ENCODE results near the gene TMEM72.

Gene TMEM72

DNA sequence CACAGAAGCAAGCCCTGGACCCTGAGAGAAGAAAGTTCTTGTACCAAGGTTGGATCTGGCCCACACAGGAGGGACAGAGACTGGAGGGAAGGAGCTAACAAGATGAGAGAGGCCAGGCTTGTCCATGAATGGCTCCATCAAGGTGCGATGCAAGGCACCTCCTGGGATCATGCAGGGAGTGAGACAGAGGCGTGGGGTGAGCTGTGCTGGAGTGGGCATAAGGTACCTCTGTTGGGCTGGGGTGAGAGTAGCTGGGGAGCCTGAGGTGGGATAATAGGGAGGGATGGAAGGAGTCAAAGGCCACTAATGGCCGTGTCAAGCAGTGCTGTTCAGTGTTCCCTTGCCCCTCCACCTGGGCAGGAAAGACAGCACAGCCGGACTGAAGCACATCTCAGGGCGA is 9.9 kb downstream of the TMEM72 start:
- no peak for DNase-seq

DNA sequence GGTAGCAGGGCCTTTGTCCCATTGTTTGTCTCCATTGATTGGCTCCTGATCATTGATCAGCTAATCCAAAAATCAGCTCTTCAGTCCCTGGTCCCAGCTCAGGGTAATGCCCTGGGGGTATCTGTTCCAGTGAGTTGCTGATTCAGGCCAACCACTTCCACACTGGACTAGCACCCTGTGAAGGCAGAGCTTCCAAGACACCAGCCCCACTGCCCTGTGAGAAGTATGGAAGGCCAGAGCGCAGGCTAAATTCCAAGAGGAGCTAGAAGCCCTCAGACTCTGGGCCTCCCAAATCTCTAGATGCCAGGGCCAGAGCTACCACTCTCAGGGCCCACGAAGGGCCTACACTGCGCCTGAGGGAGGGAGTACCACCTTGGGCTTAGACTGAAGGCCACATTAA is 10.4 kb downstream of the TMEM72 start:
- no peak for DNase-seq

- peak; percentile 5 for DNase-seq
These were observed 10.9 kb downstream of the TMEM72 start for GRCh38 chr10:44922021-44922420.

- peak; percentile 11 for DNase-seq
These were observed 11.8 kb downstream of the TMEM72 start for GRCh38 chr10:44922796-44923545.

DNA sequence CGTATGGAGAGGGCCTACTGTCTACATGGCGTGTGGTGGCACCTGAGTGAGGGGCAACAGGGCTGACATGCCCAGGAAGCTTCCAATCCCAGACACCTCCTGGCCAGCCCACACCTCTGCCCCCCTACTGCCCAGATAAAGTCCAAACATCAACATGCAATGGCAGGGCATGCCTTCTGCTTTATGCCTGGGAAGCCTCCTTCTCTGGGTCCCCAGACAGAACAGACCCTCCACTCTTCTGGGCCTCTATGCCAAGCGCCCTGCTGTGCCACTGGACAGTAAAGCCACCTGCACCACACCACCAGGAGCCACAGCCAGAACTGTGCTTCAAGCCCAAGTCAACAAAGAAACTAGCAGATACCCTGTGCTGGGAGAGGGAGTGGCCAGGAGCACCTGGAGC is 12.5 kb downstream of the TMEM72 start:
- DNase-seq, result no peak

DNA sequence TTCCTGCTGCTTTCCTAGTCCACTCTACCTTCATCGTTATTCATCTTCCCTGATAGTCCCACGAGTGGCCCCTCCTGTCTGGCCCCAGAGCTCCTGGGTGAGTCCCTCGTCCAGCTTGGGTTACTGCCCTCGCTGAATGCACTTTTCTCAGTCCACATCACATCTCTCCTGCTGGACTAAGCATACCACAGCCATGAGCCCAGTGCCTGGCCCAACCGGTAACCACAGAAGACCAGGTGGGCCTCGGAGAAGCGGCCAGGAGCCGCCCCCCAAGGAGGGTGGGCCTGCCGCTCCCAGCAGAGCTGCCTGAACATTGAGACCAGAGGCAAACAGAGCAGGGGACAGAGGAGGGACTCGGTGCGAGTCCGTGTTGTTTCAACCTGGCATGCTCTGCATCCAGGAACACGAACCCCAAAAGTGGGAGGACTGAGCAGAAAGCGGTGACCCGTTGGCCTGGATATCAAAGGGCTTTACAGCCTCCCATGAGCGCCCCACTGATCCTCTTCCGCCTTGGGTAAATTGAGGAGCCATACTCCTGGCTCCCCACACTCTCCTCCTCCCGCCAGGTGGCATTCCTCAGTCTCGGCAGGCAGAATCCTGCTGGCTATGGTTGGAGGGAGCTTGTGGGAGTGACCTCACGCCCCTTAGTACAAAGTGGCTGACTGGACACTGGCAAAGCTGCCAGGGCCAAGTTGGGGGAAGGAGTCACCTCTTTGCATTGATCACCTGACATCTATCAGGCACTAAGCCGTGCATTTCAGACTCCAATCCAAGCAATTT is 13.3 kb downstream of the TMEM72 start:
- no peak for DNase-seq

DNA sequence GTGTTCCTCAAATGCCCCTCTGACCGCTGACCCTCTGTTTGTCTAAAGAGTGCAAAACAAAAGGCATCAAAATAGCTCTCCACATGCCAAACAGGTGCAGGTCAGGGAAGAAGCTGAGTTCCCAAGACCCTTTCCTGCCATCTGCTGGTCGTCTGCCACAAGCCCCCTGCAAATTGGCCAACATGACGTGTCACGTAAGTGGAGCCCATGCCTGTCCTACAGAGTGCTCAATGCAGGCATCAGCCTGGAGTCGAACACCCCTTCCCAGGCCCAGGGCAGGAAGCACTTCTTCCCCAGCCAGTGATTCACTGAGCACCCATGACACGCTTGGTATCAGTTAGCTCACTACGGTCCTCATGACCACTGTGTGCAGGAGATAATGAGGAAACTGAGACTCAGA is 14.1 kb downstream of the TMEM72 start:
- DNase-seq, result peak; percentile 20

GRCh38 chr10:44925811-44926750 is 14.9 kb downstream of the TMEM72 start:
- no peak for DNase-seq

DNA sequence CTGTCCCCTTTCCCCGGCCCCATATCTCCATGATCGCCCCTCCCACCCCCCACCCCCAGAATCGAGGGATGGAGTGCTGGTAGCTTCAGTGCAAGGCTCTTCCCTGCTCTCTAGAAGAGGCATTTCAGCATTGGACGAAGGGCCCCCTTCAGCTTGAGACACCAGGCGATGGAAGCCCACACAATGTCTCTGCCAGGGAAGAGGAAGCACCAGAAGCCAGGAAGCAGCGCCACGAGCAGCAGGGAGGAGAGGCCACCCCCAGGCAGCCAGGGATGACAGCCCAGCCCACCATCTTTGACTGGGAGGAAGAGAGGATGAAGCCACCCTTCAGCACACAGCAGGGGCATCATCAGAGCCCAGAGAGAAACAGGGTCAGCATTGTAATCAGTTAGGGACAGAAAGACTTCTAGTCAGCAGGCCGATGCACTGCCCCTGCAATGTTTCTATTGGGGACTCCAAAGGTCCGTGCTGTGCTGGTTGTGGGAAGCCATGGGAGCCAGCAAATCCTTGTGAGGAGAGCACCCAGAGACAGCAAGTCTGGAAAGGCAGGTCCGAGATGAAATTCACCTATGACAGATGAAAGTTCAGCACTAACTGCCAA is 15.7 kb downstream of the TMEM72 start:
- no peak for DNase-seq

GRCh38 chr10:44927352-44927751 is 16.2 kb downstream of the TMEM72 start:
- no peak for DNase-seq

GRCh38 chr10:44928462-44928861 is 17.3 kb downstream of the TMEM72 start:
- no peak for DNase-seq

- no peak for DNase-seq
These were observed 18.5 kb downstream of the TMEM72 start for GRCh38 chr10:44929356-44930255.

DNA sequence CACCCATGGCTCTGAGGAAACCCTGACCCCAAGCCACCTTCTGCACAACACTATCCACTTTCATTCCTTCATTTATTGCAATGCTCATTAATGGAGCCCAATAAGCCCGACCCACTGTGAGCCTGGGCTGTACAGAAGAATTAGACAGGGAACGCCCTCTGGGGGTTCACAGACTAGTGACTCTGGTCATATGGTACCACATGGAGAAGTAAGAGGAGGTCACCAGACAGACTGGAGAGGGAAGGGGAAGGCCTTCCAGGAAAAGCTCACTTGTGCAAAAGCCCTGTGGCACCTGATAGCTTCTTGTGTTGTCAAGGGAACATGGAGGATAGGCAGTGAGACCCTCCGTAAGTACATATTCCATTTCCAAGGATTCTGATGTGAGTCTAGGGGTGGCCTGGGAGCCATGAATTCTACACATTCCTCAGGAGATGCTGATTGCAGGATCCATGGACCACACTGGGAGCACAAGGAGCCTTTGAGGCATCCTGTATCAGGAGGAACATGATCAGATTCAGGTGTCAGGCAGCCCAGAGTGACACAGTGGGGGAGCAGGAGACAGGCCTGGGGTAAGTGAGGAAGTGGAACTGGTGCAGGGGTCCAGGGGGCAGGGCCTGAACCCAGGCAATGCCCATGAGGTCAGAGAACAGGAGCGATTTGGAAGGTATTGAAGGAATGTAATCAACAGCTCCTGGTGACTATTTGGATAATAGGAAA is 19.9 kb downstream of the TMEM72 start:
- peak; percentile 5 for DNase-seq

DNA sequence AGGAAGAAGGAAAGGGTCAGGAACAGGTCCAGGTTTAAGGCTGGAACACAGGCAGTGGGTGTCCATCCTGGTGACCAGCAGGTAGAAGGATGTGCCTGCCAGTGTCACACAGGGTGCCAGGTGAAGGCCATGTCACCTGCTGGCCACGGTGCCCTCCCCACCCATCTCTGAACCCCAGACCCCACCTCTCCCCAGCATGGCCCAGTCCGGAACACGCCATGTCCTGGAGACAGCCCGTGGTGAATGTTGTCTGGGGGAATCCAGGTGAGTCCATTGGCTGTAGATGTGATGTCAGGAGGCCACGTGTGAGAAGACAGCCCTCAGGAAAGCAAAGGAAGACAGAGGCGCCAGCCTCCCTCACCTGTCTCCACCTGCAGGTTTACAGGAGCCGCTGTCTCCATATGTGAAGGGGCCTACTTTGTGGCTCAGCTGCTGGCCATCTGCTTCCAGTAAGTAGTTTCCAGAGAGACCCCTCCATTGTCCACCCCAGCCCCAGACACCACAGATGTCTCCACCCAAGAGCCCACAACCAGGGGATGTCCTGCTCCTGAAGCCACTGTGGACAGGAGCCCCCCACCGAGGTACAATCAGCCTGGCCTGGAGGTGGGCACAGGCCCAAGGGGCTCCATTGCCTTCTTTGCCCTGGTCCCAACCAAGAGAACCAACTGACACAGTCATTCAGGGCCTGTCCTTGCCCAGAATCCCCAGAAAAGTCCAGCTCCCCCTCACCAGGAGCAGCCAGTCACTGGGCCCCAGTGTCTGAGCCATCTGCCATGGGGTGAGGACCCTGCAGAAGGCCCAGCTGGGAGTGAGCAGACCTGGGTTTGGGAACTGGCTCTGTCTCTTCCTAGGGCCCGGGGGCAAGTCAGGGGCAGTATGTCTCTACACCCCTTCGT is 20.7 kb downstream of the TMEM72 start:
- peak; percentile 18 for DNase-seq

DNA sequence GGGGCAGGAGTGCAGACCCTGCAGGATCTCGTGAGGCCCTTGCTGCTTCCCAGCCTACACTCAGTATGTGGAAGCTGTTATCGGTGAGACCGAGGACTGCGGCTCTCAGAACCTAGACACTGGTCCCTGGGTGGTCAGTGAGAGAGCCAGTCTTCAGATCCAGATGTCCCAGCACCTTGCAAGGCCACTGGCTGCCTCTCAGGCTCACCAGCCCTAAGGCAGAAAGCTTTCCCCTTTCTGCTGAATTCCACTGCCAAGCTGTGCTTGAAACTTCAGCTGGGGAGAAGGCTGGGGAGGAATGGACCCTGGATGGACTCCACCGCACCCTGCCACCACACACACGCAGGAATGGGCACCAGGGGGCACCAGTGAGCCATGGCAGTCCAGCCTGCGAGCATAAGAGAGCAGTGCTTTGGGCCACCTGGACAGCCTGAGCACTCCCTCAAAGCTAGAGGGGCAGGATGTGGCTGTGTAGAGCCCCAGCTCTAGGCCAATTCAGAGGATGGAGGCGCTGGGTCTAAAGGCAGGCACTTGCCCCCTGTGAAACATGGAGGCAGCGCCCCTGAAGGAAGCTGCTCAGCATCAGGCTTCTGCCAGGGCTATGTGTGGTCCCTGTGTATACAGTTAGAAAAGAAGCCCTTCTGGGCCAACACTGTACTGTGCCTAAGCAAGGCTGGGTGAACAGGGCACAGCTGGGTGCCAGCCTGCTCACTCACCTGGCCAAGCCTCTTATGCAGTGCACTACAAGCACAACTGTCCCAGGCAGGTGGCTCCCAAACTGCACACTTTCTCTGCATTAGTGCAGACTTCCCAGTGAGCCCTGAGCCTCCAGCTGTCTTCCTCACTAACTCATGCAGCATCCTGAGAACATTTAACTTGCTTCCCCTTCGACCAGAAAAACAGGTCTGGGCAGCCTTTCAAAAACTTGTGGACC is 21.6 kb downstream of the TMEM72 start:
- peak; percentile 96 for DNase-seq

GRCh38 chr10:44933451-44934321 is 22.5 kb downstream of the TMEM72 start:
- peak; percentile 1 for DNase-seq

DNA sequence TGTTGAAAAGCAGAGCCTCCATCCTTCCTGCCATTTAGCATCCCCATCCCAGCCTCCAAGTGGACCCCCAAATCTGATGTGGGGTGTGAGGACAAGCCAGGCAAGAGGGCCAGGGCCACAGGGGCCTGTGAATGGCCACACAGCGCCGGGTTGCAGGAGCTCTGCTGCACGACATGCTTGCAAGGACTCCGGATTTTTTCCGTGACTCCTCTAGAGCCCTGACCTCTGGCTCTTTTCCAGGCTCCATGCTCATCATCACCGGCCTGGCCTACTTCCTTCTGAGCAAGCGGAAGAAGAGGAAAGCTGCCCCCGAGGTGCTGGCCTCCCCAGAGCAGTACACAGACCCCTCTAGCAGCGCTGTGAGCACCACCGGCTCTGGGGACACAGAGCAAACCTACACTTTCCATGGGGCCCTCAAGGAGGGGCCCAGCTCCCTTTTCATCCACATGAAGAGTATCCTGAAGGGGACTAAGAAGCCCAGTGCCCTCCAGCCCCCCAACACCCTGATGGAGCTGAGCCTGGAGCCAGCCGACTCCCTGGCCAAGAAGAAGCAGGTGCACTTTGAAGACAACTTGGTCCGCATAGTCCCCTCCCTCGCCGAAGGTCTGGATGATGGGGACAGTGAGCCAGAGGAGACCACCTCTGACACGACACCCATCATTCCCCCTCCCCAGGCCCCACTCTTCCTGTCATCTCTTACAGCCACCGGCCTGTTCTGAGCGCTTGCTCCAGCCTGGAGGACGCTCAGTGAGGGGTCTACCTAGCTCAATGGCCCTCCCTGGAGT is 23.5 kb downstream of the TMEM72 start:
- peak; percentile 14 for DNase-seq

Data from stimulated activated CD8-positive, alpha-beta memory T cell treated with anti-CD3 and anti-CD28 coated beads, Interleukin-4, amount 100 ng/mL, for 48 hours (primary cell).